ENCODE results near the gene RNASEH2C. TPM values are rescaled to one million over a fixed set of nuclear protein-coding genes. Genes with fewer than 3 reads are reported as not detected.
"Not testable (repeated sequence)": the region's sequence is repeated elsewhere in the genome, so short reads cannot be mapped to it uniquely, and the experiment has no call there.

Gene RNASEH2C
- total RNA-seq, 2 experiments from 2014 or later, result 101 to 109 TPM

- CTCF ChIA-PET, result interaction anchor here (1.2 to 1.5 kb wide), 2 partner anchors 30 to 77 kb away, joined by 3 to 5 read pairs; no protein-coding TSS in a partner anchor
Measured at GRCh38 chr11:65741185-65741584, 20.6 kb upstream of the RNASEH2C start.

GRCh38 chr11:65739022-65739421 lies 18.4 kb upstream of the RNASEH2C start:
- Mint-ChIP-seq H3K9me3 (peaks cover 4% of the 10 kb centered on the region), H3K27ac (no peak overlapping the region), H3K36me3 (ENCODE audit: low read depth) (no peaks in the 10 kb centered on the region), H3K4me1 (ENCODE audit: low read depth) (no peaks in the 10 kb centered on the region), H3K4me3 (no peak overlapping the region), H3K27me3 (peaks cover 24% of the 10 kb centered on the region)
- ATAC-seq, result no peak
- CTCF ChIA-PET, result no interaction called here
- intact Hi-C loops (cut with micrococcal nuclease), result no loop called here
- TF ChIP-seq CTCF (IDR thresholded peaks at IDR 0.05), result no peak
- POLR2A ChIA-PET, result no interaction called here
- no peak for DNase-seq

More at GRCh38 chr11:65741185-65741584, 20.6 kb upstream of the RNASEH2C start:
- DNase-seq, result no peak
- Mint-ChIP-seq H3K4me1 (ENCODE audit: low read depth) (no peaks in the 10 kb centered on the region), H3K36me3 (ENCODE audit: low read depth) (no peaks in the 10 kb centered on the region), H3K9me3 (peaks cover 4% of the 10 kb centered on the region), H3K4me3 (no peak overlapping the region), H3K27me3 (peaks cover 24% of the 10 kb centered on the region), H3K27ac (no peak overlapping the region)
- ATAC-seq, result no peak
- intact Hi-C loops (cut with micrococcal nuclease), result no loop called here
- POLR2A ChIA-PET, result no interaction called here
- TF ChIP-seq CTCF (IDR thresholded peaks at IDR 0.05), result no peak

GRCh38 chr11:65736810-65737209 lies 16.2 kb upstream of the RNASEH2C start:
- ChIA-PET POLR2A (no interaction called here), CTCF (interaction anchor here (1.0 to 3.8 kb wide), 2 partner anchors 33 to 43 kb away, joined by 3 to 17 read pairs; no protein-coding TSS in a partner anchor)
- no peak overlapping the region for H3K4me3 Mint-ChIP-seq
- no peaks in the 10 kb centered on the region for H3K36me3 Mint-ChIP-seq (ENCODE audit: low read depth)
- peaks cover 4% of the 10 kb centered on the region for H3K9me3 Mint-ChIP-seq
- H3K27me3 Mint-ChIP-seq, result peaks cover 31% of the 10 kb centered on the region
- H3K4me1 Mint-ChIP-seq (ENCODE audit: low read depth), result no peaks in the 10 kb centered on the region
- ATAC-seq (no peak), DNase-seq (no peak)
- intact Hi-C loops (cut with micrococcal nuclease), result no loop called here
- no peak for TF ChIP-seq CTCF (IDR thresholded peaks at IDR 0.05)
- H3K27ac Mint-ChIP-seq, result no peak overlapping the region

GRCh38 chr11:65735111-65735510 lies 14.5 kb upstream of the RNASEH2C start:
- H3K36me3 Mint-ChIP-seq (ENCODE audit: low read depth); DNase-seq; intact Hi-C loops (cut with micrococcal nuclease); H3K27ac Mint-ChIP-seq; ATAC-seq; POLR2A ChIA-PET; H3K4me1 Mint-ChIP-seq (ENCODE audit: low read depth); H3K4me3 Mint-ChIP-seq; H3K9me3 Mint-ChIP-seq: not testable (repeated sequence)
- H3K27me3 Mint-ChIP-seq, result peaks cover 34% of the 10 kb centered on the region
- CTCF ChIA-PET, result interaction anchor here (3.8 kb wide), 1 partner anchor 44 kb away, joined by 17 read pairs; no protein-coding TSS in a partner anchor

- H3K4me1 Mint-ChIP-seq (ENCODE audit: low read depth), result no peaks in the 10 kb centered on the region
- ChIA-PET POLR2A (interaction anchor here (0.8 kb wide), 1 partner anchor 10 kb away, joined by 3 read pairs; the partner anchor contains the start of gene RNASEH2C), CTCF (interaction anchor here (0.7 to 1.4 kb wide), 2 partner anchors 19 to 49 kb away, joined by 3 to 5 read pairs; partner anchors contain the start of gene KAT5)
- intact Hi-C loops (cut with micrococcal nuclease), result no loop called here
- DNase-seq, result no peak
- TF ChIP-seq CTCF (IDR thresholded peaks at IDR 0.05), result no peak
- no peak overlapping the region for H3K4me3 Mint-ChIP-seq
- H3K27me3 Mint-ChIP-seq, result peaks cover 13% of the 10 kb centered on the region
- no peak for ATAC-seq
- H3K27ac Mint-ChIP-seq, result no peak overlapping the region
- H3K9me3 Mint-ChIP-seq, result no peaks in the 10 kb centered on the region
- H3K36me3 Mint-ChIP-seq (ENCODE audit: low read depth), result no peaks in the 10 kb centered on the region
Measured at GRCh38 chr11:65730461-65730860, 9.9 kb upstream of the RNASEH2C start.
